ENCODE data around the gene SAPCD2.
"Not testable (repeated sequence)": the region's sequence is repeated elsewhere in the genome, so short reads cannot be mapped to it uniquely, and the experiment has no call there.

The SAPCD2 gene

DNA sequence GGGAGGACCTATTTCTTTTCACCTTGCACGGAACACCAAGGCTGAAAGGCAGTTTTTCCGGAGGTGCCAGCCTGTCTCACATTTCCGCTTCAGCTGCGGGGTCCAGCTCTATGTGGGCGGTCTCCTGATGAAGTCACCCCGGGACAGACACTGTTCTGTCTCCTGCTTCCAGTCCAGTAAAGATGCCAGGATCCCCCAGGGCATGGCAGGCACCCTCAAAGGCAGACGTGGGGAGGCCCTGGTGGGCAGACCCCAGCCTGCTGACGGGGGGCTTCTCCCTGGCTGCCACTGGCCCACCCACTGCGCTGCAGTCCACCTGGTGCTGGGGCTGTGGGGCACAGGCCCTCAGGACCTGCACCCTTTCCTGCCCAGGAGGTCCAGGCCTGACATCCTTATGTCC lies 7.6 kb downstream of the SAPCD2 start:
- DNase-seq = not testable (repeated sequence)

DNA sequence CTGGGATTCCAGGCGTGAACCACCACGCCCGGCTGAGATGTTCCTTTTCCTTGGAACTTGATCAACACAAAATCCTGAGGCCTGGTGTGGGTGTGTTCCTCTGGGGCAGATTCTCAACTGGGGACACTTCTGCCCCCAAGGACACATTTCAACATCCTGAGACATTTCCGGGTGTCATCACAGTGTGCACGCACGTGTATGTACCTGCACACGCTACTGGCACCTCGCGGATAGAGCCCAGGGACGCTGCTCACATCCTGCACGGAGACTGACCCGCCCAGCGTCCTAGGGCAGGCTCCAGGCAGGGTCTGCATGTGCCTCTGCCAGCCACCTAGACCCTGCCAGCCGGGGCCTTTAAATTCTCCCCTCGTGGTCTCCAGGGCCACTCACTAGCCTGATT lies 8.0 kb downstream of the SAPCD2 start:
- DNase-seq = no peak

DNA sequence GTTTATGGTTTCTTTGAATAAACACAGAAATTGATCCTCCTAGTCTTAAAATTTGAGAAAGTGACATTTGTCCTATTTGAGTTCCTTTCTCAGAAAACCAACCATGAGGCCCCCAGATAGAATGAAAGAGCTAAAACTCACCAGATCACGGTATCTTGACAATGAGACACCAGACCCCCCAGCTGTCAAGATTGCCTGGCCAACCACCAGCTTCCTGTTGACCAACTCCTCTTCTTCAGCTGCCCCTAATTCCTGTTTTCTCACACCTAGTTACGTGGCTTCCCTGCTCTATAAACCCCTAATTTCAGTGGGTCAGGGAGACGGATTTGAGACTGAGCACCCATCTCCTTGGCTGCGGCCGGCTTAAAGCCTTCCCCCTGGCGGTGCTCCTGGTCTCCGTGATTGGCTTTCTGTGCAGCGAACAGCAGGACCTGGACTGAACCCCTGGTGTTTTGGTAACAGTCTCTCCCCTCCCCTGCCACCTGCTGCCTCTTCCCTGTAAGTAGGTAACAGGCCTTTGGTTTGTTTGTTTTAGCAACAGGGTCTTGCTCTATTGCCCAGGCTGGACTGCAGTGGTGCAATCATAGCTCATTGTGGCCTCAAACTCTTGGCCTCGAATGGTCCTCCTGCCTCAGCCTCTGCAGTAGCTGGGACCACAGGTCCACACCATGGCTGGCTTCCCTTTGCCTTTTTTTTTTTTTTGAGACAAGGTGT lies 11.7 kb downstream of the SAPCD2 start:
- no peak for DNase-seq

DNA sequence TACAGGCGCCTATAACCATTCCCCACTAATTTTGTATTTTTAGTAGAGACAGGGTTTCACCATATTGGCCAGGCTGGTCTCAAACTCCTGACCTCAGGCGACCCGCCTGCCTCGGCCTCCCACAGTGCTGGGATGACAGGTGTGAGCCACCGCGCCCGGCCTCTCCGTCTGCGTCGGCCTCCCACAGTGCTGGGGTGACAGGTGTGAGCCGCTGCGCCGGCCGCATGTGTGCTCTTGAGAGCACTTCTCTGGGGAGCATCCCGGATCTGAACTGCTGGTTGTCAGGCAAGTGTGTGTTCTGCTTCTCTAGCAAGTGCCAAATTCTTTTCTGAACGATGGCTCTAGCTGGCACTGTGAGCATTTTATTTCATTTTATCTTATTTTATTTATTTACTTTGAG lies 12.8 kb downstream of the SAPCD2 start:
- DNase-seq = no peak

DNA sequence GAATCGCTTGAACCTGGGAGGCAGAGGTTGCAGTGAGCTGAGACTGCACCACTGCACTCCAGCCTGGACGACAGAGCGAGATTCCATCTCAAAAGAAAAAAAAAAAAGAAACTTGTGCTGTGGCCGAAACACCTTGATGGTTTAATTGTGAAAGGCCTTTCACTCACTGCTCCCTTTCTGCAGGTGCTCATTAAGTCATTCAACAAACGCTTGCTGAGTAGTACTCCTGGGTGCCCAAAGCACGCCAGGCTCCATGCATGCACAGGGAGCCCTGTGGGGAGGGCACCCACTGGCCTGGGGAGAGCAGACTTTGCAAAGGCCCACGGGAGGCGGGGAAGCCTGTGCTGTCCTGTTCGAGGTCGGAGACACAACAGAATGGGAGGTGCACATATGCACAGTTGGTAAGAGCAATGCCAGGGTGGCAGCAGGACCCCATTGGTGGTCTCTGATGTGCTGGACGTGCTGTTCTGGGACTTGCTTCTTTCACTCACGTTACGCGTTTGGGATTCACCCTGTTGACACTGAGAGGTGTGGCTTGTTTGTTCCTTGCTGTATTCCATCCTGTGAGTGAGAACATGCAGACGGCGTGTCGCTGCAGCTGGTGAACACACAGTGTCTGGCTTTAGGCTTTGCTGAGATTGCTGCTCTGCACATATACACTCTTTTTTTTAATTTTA lies 13.5 kb downstream of the SAPCD2 start:
- DNase-seq = no peak

DNA sequence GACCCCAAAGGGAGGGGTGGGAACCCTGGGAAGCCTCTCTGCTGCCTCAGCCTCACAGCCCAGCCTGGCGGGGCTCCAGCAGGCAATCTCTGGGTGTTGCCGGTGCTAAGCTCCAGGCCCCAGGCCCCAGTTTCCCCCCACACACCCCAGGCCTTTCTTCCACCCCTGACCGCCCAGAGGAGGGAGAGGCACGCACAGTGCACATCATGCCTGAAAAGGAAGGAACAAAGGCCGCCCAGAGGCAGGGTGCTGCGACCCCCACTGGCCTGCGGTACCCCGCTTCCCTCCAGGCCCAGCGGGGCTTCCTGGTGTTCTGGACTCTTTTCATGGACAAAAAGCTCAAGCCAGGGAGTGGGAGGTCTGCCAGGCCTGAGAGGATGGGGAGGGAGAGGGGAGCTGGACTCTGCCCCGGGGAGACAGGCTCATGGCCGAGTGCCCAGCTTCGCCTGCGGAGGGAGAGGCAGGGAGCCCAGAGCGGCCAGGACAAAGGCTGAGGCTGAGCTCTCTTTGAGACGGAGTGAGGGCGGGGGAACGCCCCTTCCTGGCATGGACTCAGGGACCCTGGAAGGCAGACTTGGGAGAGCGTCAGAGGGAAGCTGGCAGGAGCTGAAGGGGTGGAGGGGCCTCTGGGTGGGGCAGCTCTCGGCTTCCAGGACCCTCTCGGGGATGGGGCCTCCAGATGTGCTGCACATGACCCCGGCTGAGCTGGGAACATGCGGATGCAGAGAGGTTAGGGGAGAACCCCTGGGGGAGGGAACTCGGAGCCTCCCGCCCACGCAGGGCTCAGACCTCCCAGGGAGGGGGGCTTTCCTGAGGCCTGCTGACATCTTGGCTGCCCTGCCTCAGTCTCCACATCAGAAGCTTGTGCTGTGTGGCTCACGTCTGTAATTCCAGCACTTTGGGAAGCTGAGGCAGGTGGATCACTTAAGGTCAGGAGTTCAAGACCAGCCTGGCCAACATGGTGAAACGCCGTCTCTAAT lies 14.7 kb downstream of the SAPCD2 start:
- no peak for DNase-seq

DNA sequence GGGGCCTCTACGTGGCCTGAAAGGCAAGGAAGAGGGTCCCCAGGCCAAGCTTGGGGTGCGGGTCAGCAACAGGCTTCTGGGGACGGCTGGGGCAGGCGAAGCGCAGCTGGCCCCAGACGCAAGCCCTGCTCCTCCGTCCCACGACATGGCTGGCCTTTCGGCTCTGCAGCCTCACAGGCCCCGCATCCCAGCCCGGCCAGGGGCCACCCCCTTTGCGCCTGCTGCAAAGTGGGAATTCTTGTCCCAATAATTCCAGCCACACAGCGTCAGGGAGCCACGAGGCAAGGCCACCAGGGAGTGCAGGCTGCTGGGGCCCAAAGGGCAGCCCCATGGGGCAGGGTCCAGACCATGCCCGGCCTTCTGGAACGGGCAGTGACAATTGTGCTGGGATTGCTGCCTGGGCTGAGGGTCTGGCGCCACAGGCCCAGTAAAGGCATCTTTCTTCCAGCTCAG lies 15.4 kb downstream of the SAPCD2 start:
- no peak for DNase-seq

DNA sequence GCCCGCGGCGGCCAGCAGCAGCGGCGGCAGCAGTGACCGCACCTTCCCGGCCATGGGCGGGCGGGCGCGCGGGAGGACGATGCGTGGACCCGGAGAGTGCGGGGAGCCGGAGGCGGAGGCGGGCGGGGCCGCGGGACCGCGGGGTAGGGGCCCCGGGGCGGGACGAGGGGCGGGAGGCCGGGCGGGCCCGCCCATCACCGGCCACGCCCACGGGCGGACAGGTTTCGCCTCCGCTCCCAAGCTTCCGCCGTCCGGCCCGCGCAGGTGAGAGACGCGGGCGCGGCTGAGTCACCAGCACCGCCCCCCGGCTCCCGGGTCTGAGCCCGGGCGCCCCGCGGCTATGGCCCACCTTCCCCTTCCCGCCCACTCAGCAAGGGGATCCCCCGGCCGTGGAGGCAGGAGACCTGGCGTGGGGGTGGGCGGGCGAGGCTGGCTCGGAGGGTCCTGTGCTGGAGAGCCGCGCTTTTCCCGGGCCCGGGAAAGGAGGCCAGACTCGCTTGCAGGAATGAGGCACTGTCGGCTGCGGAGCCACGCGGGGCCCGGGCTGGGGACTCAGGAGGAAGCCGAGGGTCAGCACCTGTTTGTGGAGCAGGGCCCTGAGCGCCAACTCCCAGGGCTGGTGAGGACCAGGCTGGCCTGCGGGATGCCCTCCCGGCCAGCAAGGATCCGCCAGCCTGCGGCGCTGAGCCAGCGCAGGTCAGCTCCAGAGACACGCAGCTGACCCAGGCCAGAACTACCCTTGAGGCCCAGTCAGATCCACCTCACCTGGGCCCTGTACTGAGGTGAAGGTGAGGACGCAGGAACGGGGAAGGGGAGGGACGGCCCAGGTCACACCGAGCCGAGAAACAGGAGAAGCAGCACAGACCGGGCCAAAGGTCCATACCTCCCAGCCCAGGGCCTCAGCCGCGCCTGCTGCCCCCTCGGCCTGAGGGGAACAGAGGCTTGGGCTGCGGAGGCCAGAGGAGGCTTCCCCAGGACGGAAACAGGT lies 16.1 kb downstream of the SAPCD2 start, which contains the start of gene ENTPD2:
ENTPD2 (minus strand) TSS at position 118 of the 988 bp plus-strand sequence; CDS start at position 54, 64 bp downstream.
- DNase-seq = no peak

DNA sequence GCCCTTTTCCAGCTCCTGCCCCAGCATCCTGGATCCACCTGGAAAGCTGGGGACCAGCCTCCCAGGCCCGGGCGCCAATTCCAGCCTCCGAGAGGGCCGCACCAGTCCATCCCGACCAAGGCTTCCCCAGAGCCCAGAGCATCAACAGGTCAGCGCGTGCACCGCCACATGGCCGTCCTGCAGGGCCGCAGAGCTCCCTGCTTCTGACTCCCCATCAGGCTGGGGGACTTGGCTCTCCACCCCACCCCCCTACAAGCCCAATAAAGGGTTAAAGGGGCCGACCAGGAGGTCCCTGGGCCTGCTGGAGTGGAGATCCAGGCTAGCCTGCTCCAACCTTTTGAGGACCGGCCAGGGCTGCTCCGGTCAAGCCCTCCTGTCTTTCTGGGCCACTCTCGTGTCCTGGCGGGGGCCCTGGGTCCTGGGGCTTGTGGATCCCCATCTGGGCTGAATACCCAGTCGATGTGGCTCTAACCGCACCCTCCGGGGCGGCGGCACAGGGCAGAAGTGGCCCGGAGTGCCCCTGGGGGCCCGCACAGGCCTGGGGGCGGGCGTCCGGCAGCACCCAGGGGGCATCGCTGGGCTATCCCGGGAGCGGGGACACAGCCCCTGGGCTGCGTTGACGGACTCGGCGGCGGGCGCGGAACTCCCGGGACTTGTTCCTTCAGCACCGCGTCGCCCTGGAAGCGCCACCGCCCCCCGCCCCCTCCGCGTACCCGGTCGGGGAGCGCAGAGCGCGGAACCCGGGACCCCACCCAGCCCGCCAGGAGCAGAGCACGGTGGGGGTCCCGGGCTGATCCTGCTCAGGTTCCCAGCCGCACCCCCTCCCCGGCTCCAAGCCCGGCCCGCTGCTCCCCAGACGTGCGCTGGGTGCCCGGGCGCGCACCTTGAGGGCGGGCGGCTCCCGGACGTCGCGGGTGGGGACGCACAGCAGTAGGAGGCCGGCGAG lies 17.1 kb downstream of the SAPCD2 start:
- no peak for DNase-seq

DNA sequence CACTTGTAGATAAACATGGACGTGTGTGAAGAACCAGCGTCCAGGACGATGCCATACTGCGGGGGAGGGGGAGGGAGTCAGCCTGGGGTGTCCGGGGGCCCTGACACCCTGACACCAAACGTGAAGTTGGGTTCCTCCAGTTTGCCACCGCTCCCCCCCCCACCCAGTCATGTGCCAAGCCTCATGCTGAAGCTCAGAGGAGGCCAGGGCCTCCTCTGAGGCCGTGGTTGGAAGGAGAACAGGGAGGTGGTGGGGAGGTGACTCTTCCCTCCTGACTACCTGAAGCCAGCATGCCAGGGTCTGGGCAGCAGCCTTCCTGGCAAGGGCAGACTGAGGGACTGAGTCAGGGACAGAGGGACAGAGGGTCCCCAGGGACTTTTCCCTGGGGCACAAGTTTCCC lies 18.1 kb downstream of the SAPCD2 start:
- DNase-seq = no peak

DNA sequence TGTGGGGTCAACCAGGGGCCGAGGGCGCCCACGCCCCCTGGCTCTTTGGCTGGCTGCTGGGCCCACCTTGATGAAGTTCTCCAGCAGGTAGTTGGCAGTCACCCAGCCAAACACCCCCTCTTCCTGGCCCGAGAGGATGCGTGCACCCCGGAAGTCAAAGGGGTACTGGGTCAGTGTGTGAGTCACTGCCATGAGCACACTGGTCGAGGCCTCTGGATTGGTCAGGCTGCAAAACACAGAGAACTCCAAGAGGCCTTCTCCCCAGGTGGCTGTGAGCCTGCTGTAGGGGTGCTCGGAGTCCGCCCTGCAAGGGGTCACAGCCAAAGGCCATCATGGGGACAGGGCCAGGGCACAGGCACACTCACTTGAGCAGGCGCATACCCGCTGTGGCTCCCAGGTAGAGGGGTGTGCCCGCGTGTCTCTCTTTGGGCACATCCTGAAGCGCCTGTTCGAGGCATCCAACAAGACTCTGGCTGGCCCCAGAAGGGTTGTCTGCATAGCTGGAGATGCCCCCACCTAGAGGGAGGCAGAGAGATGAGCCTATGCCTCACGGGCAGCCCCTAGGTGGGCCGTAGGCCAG lies 19.1 kb downstream of the SAPCD2 start:
- no peak for DNase-seq

DNA sequence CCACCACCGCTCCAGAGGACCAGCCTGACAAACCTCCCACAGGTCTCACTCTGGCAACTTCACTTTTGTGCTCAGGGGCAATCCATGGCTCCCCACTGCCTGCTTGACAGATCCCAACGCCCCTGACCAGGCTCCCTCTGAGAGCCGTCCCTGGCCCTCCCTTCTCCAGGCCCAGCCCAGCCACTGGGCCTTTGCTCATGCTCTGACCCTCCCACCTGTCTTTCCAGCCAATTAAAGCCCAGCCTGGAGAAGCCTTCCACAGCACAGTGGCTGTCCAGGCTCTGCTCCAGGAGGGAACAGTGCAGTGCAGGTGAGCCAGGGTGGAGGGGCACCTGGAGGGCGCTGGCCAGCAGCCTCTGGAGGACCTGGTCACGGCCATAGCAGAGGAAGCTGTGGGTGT lies 19.8 kb downstream of the SAPCD2 start:
- DNase-seq = no peak

DNA sequence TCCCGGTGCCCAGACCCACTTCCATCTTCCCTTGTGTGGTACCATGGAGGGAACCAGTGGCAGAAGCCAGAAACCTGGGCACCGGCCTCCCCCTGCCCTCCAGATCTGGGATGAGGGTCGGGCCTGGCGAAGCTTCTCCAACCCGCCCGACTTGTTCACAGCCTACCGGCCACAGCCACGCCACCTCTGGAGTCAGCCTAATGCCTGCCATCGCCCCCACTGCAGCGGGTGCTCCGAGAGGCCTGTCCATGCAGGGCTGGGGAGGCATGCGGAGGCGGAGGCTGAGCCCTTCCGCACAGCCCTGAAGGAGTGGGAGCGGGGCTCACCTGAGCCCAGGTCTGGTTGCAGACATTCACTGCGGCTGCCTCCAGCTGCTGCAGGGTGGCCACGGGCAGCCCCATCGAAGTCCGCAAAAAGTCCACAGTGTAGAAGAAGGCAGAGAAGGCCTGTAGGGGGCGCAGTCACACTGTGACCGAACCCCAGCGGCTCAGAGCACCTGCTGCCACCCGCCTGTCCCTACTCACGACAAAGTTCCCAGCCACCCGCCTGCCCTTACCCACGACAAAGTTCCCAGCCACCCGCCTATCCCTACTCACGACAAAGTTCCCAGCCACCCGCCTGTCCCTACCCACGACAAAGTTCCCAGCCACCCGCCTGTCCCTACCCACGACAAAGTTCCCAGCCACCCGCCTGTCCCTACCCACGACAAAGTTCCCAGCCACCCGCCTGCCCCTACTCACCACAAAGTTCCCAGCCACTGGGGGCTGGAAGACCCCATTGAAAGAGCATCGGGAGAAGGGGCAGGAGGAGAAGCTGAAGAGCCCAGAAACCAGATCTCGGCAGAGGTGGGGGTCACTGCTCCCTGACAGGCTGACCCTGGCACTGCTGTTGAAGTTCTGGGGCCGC lies 20.6 kb downstream of the SAPCD2 start:
- peak; percentile 72 for DNase-seq

DNA sequence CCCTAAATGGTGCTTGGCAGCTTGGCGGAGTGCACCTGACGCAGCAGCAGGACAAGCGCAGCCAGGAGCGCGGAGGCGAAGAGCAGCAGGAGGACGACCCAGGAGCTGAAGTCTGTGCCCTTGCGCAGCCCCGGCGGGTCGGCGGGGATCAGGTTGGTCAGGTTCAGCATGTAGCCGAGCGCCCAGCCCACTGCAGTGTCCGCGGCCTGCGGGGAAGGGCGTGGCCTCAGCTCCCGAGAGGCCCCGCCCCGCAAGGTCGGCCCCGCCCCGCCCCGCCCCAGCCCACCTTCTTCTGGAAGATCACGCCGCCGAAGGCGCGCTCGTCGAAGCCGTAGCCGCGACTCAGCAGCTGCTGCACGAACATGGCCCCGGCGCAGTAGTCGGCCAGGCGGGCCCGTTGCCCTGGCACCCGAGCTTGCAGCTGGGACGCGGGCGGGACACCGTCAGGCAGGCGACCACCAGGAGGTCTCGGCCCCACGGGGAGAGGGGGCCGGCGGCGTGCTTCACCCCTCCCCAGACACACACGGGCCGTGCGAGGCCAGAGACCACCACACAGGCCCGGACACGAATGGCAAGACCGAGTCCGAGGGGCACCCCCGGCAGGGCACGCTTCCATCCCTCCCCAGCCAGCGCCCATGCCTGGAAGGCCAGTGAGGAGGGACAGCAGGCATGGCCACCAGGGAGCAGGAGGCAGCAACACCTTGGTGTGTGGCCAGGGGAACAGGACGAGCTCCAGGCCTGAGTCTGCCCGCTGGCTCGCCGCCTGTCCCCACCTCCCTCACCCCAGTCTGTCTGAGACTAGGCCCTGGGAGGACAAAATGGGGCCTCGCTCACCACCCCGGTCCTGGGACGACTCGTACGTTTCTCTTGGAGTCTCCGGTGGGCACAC lies 21.5 kb downstream of the SAPCD2 start:
- DNase-seq = no peak

DNA sequence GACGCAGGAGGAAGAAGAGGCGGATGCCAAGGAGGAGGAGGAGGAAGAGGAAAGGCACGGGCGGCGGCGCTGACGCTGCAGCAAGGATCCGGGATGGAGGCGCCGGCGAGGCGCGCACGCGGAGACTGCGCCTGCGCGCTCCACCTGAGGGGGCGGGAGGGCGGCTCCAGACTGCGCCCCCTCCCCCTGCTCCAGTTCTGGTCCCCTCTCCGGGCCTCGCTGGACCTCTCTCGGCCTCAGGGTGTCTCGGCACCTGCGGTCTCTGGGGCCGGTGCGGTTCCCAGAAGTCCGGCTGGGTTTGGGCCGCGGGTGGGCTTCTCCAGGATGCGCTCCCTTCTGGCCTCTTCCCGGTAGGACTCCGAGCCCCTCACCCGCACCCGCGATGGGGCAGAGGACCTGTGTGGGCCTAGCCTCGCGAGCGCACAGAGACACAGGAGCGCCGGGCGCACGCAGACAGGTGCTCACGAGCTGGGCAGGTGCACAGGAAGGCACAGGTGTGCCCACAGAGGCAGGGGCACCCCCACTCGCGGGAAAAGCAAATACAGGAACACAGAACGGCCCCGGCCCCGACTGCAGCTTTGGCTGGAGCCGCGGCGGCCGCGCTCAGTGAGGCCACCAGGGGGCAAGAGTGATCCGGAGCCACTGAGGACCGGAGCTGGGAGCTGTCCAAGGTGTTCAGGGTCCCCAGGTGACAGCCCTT lies 24.1 kb downstream of the SAPCD2 start, which contains the start of gene NPDC1:
NPDC1 (minus strand) TSS at position 90 of the 700 bp plus-strand sequence. CDS start 188 bp downstream, outside the sequence.
- peak; percentile 81 for DNase-seq

DNA sequence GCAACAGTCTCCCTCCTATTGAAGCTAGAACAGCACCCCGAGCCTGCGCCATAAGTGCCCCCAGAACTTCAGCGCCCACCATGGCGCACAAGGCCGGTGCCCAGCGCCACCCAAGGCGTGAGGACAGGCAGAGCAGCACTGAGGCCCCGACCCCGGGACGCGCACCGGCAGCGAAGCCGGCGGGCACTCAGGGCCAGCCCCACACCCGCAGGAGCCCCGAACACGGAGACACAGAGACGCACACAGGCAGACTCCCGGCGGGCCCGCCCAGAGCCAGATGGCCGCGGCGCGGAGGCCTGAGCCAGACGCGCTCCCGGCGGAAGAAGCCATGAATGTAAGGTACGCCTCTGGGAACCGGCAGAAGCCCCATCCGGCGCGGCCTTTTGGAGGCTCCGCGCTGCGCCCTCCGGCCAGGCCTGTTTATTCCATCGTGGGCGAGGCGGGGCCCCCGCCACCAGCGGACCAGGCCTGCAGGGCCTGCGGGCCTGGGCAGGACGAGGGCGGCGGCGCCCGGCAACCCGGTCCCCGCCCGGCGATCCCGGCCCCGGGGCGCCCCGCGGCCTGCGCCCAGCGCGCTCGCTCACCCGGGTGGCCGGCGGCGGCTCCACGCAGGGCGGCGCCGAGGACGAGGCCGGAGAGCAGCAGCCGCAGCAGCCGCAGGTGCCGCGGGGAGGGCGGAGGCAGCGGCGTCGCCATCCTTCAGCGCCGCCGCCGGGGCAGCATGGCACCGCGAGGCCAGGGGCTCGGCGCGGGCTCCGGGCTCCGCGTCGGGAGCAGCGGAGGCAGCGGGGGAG lies 24.9 kb downstream of the SAPCD2 start:
- no peak for DNase-seq
